Body of pancreas (tissue), 4 donors: ENCODE results near the gene LRRC27.

Source experiments
- POLR2A ChIP-seq, 3 donors: fragments of 450-650 bp; IDR thresholded peaks; one replicate each; pipeline ENCODE4 v1.6.1; 2016; ENCODE audit warnings: antibody characterized with exemption in 3 of 3, mild to moderate bottlenecking in 2 of 3
- TF ChIP-seq, protein P1 (sequence below), 7 experiments: fragments of 450-650 bp in 4 of 7; fragments of 200-600 bp in 3 of 7; sonication (generic) in 3 of 7; IDR thresholded peaks; one replicate each; pipeline ENCODE4 v1.5.1; 2016 to 2019; ENCODE audit warnings: antibody characterized with exemption in 7 of 7

DNA sequence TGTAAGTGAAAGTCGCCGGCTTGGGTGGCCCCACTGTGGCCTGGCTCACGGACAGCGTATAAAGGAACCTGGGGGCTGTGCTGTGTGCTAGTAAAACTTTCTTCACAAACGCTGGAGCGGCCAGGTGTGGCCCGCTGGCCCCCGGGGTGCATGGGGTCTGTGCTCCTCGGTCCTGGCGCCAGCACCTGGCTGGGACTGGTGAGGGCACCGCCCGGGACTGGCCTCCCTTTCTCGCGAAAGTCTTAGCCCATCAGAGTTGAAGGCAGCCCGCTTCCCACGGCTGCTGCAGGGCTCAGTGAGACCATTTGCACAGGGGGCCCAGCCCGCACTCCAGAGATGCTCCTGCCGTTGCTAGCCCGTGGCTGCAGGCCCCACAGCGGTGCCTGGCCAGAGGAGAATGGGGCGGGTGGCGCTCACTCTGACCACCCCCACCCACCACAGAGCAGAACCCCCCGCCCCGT is 70.8 kb downstream of the LRRC27 start:
- TF ChIP-seq, protein P1, sequence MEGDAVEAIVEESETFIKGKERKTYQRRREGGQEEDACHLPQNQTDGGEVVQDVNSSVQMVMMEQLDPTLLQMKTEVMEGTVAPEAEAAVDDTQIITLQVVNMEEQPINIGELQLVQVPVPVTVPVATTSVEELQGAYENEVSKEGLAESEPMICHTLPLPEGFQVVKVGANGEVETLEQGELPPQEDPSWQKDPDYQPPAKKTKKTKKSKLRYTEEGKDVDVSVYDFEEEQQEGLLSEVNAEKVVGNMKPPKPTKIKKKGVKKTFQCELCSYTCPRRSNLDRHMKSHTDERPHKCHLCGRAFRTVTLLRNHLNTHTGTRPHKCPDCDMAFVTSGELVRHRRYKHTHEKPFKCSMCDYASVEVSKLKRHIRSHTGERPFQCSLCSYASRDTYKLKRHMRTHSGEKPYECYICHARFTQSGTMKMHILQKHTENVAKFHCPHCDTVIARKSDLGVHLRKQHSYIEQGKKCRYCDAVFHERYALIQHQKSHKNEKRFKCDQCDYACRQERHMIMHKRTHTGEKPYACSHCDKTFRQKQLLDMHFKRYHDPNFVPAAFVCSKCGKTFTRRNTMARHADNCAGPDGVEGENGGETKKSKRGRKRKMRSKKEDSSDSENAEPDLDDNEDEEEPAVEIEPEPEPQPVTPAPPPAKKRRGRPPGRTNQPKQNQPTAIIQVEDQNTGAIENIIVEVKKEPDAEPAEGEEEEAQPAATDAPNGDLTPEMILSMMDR (IDR thresholded peaks at IDR 0.05): no peak
- no peak for TF ChIP-seq POLR2A (IDR thresholded peaks at IDR 0.05)
